GM03348 (cell line): Measurements from ENCODE around the gene C11orf58.

ENCODE experiments used
- DNase-seq: peaks from one replicate; pipeline ENCODE4 v3.0.0; 2012; ENCODE audit warnings: low spot score

Gene C11orf58

GRCh38 chr11:16804104-16804947 is 65.9 kb downstream of the C11orf58 start:
- DNase-seq: no peak

- no peak for DNase-seq
Measured at GRCh38 chr11:16805938-16806337, 67.5 kb downstream of the C11orf58 start.

GRCh38 chr11:16806791-16807190 is 68.3 kb downstream of the C11orf58 start:
- no peak for DNase-seq

- no peak for DNase-seq
Measured at GRCh38 chr11:16807306-16807705, 68.9 kb downstream of the C11orf58 start.
